ENCODE results near the gene PKP4.

Gene PKP4

GRCh38 chr2:158723921-158724802 is 267.4 kb downstream of the PKP4 start:
- TF ChIP-seq POLR2A (IDR thresholded peaks at IDR 0.05; ENCODE audit: extremely low read depth, insufficient read length) (no peak), CTCF (IDR thresholded peaks at IDR 0.05; ENCODE audit: low read depth, low read length) (peak; percentile 58)
- peak; percentile 27 for DNase-seq (ENCODE audit: low read depth)
- H3K4me3 ChIP-seq (ENCODE audit: low read depth, low read length): no peak overlapping the region

DNA sequence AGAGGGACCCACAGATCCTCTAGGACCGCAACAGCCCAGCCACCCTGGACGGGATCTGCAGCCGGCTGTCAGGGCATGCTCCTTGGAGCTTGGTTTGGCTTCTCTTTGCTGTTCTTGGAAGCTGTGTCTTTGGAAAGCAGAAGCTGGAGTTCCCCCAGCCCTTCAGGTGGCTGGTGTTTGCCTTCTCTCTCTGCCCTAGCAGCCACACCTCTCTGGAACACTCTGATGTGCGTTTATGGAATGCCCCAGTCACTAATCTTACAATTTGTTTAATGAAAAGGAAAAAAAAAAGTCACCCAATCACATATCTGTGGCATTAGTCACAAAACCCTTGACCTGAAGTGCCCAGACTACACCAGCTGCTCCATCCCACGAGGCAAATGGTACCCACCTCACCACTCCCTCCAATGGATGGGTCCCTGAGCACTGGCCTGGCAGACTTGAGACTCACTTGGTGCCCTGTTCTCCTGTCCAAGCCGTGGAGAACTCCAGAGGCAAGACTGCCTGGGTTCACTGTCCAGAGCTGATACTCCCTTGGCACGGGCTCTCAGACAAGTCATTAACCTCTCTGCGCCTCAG is 268.1 kb downstream of the PKP4 start:
- no peak for DNase-seq (ENCODE audit: low read depth)
- TF ChIP-seq, protein P1, sequence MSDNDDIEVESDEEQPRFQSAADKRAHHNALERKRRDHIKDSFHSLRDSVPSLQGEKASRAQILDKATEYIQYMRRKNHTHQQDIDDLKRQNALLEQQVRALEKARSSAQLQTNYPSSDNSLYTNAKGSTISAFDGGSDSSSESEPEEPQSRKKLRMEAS (IDR thresholded peaks at IDR 0.05; ENCODE audit: low read depth, low read length): no peak
- no peak overlapping the region for H3K4me3 ChIP-seq (ENCODE audit: low read depth, low read length)

DNA sequence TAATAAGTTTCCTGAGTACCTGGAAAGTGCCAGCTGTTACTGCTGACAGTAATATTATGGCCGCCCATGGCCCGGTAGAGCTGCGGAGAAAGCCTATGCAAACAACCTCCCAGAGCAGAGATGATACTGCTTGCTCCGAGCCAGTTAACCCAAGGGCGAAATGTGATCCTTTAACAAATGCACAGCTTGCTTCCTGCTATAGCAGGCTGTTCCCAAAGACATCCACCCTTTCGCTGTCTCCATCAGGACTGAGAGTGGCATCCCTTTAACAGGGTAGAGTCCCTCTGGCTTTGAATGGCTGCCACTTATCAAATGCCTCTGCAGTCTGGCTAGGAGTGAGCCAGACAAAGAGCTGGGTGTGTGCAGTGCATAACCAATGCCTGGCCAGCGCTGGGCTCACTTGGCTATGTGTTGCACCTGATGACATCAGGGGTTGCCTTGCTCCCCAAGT is 268.7 kb downstream of the PKP4 start:
- no peak overlapping the region for H3K4me3 ChIP-seq (ENCODE audit: low read depth, low read length)
- DNase-seq (ENCODE audit: low read depth): no peak
- TF ChIP-seq CTCF (IDR thresholded peaks at IDR 0.05; ENCODE audit: low read depth, low read length): no peak
- TF ChIP-seq, protein P1 (IDR thresholded peaks at IDR 0.05; ENCODE audit: low read depth, low read length): no peak
- no peak for TF ChIP-seq MYC (IDR thresholded peaks at IDR 0.05; ENCODE audit: low read depth, low read length)

GRCh38 chr2:158726911-158727592 is 270.3 kb downstream of the PKP4 start:
- DNase-seq (ENCODE audit: low read depth): no peak
- H3K4me3 ChIP-seq (ENCODE audit: low read depth, low read length): no peak overlapping the region
- no peak for TF ChIP-seq MYC (IDR thresholded peaks at IDR 0.05; ENCODE audit: low read depth, low read length)
- no peak for TF ChIP-seq CTCF (IDR thresholded peaks at IDR 0.05; ENCODE audit: low read depth, low read length)
- no peak for TF ChIP-seq POLR2A (IDR thresholded peaks at IDR 0.05; ENCODE audit: extremely low read depth, insufficient read length)
- TF ChIP-seq, protein P1 (IDR thresholded peaks at IDR 0.05; ENCODE audit: low read depth, low read length): no peak

DNA sequence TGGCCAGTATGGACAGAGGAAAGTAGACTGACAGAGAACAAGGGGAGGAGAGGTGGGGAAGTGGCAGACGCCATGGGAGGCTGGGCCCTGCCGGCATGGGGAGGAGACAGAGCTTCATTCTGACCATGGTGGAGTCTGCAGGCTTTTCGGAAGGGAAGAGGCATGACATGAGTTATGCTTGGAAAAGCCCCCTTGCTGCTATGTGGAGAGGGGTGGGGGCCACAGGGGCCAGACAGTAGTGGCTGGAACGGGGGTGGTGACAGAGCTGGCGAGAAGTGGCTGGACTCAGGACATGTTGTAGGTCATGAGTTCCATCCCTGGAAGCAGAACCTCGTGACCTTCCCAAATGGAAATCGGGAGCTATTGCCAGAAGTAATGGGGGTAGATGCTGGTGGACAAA is 271.7 kb downstream of the PKP4 start:
- DNase-seq (ENCODE audit: low read depth): no peak
- no peak overlapping the region for H3K4me3 ChIP-seq (ENCODE audit: low read depth, low read length)
- no peak for TF ChIP-seq POLR2A (IDR thresholded peaks at IDR 0.05; ENCODE audit: extremely low read depth, insufficient read length)

GRCh38 chr2:158729451-158729850 is 272.7 kb downstream of the PKP4 start:
- TF ChIP-seq MYC (IDR thresholded peaks at IDR 0.05; ENCODE audit: low read depth, low read length) (no peak), CTCF (IDR thresholded peaks at IDR 0.05; ENCODE audit: low read depth, low read length) (no peak), POLR2A (IDR thresholded peaks at IDR 0.05; ENCODE audit: extremely low read depth, insufficient read length) (no peak)
- TF ChIP-seq, protein P1 (IDR thresholded peaks at IDR 0.05; ENCODE audit: low read depth, low read length): no peak
- no peak overlapping the region for H3K4me3 ChIP-seq (ENCODE audit: low read depth, low read length)
- DNase-seq (ENCODE audit: low read depth): no peak
